SK-N-SH treated with all-trans-retinoic acid at 6 μM for 48 hours (cell line): ENCODE measurements around the gene ETF1.

Experiments
- CSDC2 ChIP-seq: fragments of 250-450 bp; sonication (Bioruptor Pico); IDR thresholded peaks from 2 replicates; pipeline ENCODE4 v1.5.0; 2020; ENCODE audit warnings: mild to moderate bottlenecking, moderate library complexity
- OSR1 ChIP-seq: fragments of 250-450 bp; sonication (Bioruptor Pico); IDR thresholded peaks from 2 replicates; pipeline ENCODE4 v1.8.0; 2022; ENCODE audit warnings: moderate library complexity, mild to moderate bottlenecking, inconsistent platforms
- RARB ChIP-seq: fragments of 250-450 bp; sonication (Bioruptor Pico); IDR thresholded peaks from 2 replicates; pipeline ENCODE4 v1.8.0; 2021; ENCODE audit warnings: mild to moderate bottlenecking, moderate library complexity
- ZFP3 ChIP-seq: fragments of 250-450 bp; sonication (Bioruptor Pico); IDR thresholded peaks from 2 replicates; pipeline ENCODE4 v1.5.0; 2020; ENCODE audit warnings: mild to moderate bottlenecking, moderate library complexity
- ZNF70 ChIP-seq: fragments of 450-650 bp; formaldehyde crosslinking; IDR thresholded peaks from 2 replicates; pipeline ENCODE4 v1.5.0; 2020; ENCODE audit warnings: mild to moderate bottlenecking, moderate library complexity

DNA sequence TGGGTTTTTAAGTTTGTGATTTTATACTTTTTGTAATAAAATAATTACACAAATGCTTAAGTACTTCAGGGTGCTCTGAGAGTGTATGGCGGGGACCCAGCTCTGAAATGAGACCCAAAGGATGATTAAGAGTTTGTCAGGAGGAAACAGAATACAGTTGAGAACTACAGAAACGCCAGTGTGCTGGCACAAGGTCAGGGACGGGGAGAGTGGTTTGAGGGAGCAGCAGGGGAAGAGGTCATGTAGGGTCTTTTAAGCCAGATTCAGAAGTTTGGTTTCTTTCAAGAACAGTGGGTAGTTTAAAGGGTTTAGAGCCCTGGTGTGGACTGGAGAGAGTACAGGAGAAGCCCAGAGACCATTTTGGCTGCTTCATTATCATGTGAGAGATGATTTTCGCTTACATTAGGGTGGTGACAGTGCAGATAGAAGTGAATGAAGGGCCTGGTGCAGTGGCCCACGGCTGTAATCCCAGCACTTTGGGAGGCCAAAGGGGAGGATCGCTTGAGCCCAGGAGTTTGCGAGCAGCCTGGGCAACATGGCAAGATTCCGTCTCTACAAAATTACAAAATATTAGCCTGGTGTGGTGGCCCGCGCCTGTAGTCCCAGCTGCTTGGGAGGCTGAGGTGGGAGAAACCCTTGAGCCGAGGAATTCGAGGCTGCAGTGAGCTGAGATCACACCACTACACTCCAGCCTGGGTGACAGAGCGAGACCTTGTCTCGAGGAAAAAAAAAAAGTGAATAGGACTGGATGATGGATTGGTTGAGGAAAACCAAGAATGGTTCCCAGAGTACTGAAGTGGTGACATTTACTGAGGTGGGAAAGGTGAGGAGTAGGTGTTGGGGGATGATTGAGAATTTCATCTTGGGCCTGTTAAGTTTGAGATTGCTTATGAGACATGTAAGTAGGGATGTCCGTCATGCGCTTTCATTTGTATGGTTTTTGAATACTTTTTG lies 1.4 kb upstream of the ETF1 start:
- no peak for TF ChIP-seq ZNF70 (CRISPR knock-in tag)
- TF ChIP-seq CSDC2, result no peak
- no peak for TF ChIP-seq RARB
- no peak for TF ChIP-seq OSR1 (CRISPR knock-in tag)
- no peak for TF ChIP-seq ZFP3 (CRISPR knock-in tag)
